Astrocyte of the cerebellum (primary cell): ENCODE measurements around the gene KPNA6.
A peak's percentile ranks its signal among the peaks of the same experiment; 100 is the strongest.

Source experiments
- DNase-seq: peaks from one replicate; pipeline ENCODE4 v3.0.0-alpha.2; 2011; ENCODE audit warnings: low read depth
- H3K4me3 ChIP-seq: 2 replicates; pipeline ENCODE4 v1.5.1; 2011; ENCODE audit warnings: mild to moderate bottlenecking, low read depth, low read length, moderate library complexity
- in situ Hi-C: cut with HindIII; loops from 2 replicates; pipeline ENCODE4 v1.10.0; 2017; ENCODE audit warnings: low sequenced_read_pairs
- TF ChIP-seq, protein P1 (sequence below): IDR thresholded peaks from 2 replicates; pipeline ENCODE4 v1.5.1; 2012; ENCODE audit warnings: low read length, low read depth, moderate library complexity, mild to moderate bottlenecking; ENCODE audit errors: missing control alignments

The KPNA6 gene

GRCh38 chr1:32208891-32209328 lies 101.1 kb downstream of the KPNA6 start, which contains the start of gene DCDC2B:
TSS of gene DCDC2B (plus strand) at chr1:32209089. CDS start at chr1:32209094, 5 bp downstream.
- no peak within 1 kb of the TSS for H3K4me3 ChIP-seq
- no peak for DNase-seq
- TF ChIP-seq, protein P1, sequence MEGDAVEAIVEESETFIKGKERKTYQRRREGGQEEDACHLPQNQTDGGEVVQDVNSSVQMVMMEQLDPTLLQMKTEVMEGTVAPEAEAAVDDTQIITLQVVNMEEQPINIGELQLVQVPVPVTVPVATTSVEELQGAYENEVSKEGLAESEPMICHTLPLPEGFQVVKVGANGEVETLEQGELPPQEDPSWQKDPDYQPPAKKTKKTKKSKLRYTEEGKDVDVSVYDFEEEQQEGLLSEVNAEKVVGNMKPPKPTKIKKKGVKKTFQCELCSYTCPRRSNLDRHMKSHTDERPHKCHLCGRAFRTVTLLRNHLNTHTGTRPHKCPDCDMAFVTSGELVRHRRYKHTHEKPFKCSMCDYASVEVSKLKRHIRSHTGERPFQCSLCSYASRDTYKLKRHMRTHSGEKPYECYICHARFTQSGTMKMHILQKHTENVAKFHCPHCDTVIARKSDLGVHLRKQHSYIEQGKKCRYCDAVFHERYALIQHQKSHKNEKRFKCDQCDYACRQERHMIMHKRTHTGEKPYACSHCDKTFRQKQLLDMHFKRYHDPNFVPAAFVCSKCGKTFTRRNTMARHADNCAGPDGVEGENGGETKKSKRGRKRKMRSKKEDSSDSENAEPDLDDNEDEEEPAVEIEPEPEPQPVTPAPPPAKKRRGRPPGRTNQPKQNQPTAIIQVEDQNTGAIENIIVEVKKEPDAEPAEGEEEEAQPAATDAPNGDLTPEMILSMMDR, result no peak
- in situ Hi-C loops, result loop anchor here (10.0 kb wide), 1 partner anchor 166 kb away; no protein-coding TSS in a partner anchor

DNA sequence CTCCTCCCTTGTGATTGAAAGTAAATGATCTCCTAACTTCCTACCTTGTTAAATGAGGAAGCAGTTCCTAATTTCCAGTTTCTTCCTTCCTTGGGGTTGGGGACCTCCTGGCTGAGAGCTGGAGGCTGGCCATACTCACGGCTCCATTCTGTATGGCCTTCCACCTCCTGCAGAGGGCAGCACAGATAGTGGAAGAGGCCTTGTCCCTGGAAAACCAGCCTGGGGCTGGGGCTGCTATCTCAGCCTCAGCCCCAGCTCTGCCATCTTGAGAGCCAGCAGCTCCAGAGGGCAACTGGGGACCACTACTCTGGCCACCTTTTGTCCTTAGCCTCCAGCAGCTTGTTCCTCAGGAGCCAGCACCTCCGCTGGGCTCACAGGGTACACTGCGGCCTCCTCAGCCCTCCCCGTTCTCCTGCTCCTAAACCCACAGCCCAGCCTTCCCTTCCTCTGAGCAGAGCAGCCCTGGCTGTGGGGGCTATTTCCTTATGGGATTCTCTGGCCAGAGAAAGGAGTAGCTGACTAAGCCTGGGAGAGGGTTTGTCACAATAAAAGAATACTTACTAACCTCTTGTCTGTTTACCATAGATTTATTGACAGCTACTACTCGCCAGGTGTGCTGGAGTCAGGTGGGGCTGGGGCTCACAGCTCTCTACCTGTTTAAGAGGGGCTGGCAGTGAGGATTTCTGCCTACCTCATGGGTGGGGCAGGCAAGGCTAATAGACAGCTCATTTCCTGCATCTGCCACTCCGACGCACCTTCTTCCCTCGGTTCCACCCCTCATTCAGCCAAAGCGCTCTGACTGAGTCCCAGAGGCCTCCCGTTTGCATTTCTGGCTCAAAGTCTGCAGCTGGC lies 108.0 kb downstream of the KPNA6 start:
- in situ Hi-C loops, result no loop called here

GRCh38 chr1:32216566-32216965 lies 108.7 kb downstream of the KPNA6 start:
- in situ Hi-C loops, result no loop called here
- no peak for DNase-seq
- H3K4me3 ChIP-seq, result no peak overlapping the region
- TF ChIP-seq, protein P1, result no peak

More for the DNA sequence above, 108.0 kb downstream of the KPNA6 start:
- H3K4me3 ChIP-seq, result no peak overlapping the region
- TF ChIP-seq, protein P1, result peak; percentile 88
- no peak for DNase-seq

GRCh38 chr1:32219022-32219421 lies 111.2 kb downstream of the KPNA6 start:
- in situ Hi-C loops, result no loop called here
- TF ChIP-seq, protein P1, result no peak

DNA sequence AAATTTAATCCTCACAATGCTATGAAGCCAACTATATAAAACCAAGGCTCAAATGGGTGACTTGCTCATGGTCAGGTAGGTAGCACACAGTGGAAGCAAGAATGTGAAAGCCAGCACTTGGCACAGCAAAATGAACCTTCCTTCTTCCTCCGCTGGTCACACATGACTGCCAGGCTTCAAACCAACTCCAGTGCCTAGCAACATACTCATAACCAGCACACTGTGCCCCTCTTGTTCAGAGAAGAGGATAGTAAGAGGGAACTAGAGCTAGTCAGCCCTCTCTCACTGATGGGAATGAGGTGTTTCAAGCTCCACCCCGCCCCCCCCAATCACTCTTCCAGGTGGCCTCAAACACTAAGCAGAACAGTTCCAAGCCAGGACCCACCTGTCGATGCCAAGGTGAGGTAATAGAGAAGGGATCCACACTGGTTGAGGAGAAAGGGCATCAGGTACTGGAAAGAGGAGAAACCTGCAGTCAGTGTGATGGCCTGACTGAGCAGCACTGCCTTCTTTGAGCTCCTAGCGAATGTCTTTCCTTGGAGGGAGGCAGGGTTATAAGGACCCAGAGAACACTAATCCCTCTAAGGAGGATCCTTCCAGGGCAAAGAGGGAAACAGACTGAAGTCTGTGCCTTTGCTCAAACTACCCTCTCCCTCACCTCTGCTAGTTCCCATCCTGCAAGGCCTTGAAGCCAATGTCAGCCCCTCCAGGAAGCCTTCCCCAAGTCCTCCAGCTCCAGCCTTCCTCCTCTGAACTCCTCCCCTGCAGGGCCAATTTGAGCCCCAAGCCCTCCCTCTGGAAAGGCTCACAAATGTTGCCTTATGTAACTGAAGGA lies 113.1 kb downstream of the KPNA6 start:
- TF ChIP-seq, protein P1, result no peak
- in situ Hi-C loops, result no loop called here

More at GRCh38 chr1:32219022-32219421, 111.2 kb downstream of the KPNA6 start:
- DNase-seq, result no peak
- H3K4me3 ChIP-seq, result no peak overlapping the region

DNA sequence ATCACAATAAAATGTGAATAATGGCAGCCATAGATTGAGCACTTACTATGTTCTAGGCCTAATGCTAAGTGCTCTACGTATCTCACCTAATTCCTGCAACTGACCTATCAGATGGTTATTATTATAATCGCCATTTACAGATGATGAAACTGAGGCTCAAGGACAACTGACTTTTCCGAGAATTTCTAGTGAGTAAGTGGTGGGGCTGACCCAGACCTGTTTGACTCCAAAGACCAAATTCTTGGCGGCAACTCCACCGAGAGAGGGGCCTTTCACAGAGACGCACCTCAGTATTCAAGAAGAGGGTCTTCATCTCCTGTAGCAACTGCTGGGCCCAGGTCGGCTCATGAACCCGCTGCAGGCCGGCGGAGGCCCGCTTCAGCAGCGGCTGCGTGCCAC lies 113.7 kb downstream of the KPNA6 start:
- no peak for DNase-seq
- TF ChIP-seq, protein P1, result no peak
- H3K4me3 ChIP-seq, result peak overlapping the region; percentile 98
- in situ Hi-C loops, result no loop called here

More for the DNA sequence above, 113.1 kb downstream of the KPNA6 start:
- DNase-seq, result no peak
- peak overlapping the region; percentile 98 for H3K4me3 ChIP-seq
